Vagina (tissue), 2 donors: ENCODE results near the gene SYNDIG1.

Source experiments
- CTCF ChIP-seq, 3 experiments: fragments of 450-650 bp in 2 of 3; fragments of 200-600 bp in 1 of 3; sonication (generic) in 1 of 3; IDR thresholded peaks; one replicate each; pipeline ENCODE4 v1.5.1; 2017 to 2019; ENCODE audit warnings: antibody characterized with exemption in 3 of 3, mild to moderate bottlenecking in 2 of 3, moderate library complexity in 2 of 3
- POLR2A ChIP-seq, 2 donors: fragments of 450-650 bp; IDR thresholded peaks; one replicate each; pipeline ENCODE4 v1.6.1; 2017; ENCODE audit warnings: antibody characterized with exemption in 2 of 2, mild to moderate bottlenecking in 2 of 2, moderate library complexity in 2 of 2

- TF ChIP-seq CTCF (IDR thresholded peaks at IDR 0.05), result no peak
- TF ChIP-seq POLR2A (IDR thresholded peaks at IDR 0.05), result no peak
Observed at GRCh38 chr20:24588047-24588635, 118.7 kb downstream of the SYNDIG1 start.
